ENCODE data around the gene DLGAP5.

DLGAP5 gene

GRCh38 chr14:55099756-55100155 lies 91.6 kb downstream of the DLGAP5 start:
- no peaks in the 10 kb centered on the region for H3K9me3 ChIP-seq
- H3K4me3 ChIP-seq (ENCODE audit: low read depth in 1 of 2, low read length in 1 of 2) = no peak overlapping the region
- no peak for TF ChIP-seq CTCF (IDR thresholded peaks at IDR 0.05)
- H3K4me1 ChIP-seq (ENCODE audit: control insufficient read depth in 1 of 2, insufficient read depth in 1 of 2, low read depth in 1 of 2, low read length in 1 of 2) = peaks cover 51 to 56% of the 10 kb centered on the region in 2 experiments
- H3K36me3 ChIP-seq = no peaks in the 10 kb centered on the region
- H3K27ac ChIP-seq = no peak overlapping the region
- no peaks in the 10 kb centered on the region for H3K27me3 ChIP-seq

DNA sequence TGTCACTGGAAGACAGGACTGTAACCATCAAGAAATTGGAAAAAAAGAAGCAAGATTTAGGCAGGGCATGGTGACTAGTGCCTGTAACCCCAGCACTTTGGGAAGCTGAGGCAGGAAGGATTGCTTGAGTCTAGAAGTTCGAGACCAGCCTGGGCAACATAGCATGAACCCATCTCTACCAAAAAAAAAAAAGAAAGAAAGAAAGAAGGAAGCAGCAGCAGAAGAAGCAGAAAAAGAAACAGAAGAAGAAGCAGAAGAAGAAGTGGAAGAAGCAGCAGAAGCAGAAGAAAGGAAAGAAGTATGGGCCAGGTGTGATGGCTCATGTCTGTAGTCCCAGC lies 92.9 kb downstream of the DLGAP5 start:
- Histone ChIP-seq H3K4me3 (ENCODE audit: low read depth in 1 of 2, low read length in 1 of 2) (no peak overlapping the region), H3K4me1 (ENCODE audit: control insufficient read depth in 1 of 2, insufficient read depth in 1 of 2, low read depth in 1 of 2, low read length in 1 of 2) (peaks cover 39 to 43% of the 10 kb centered on the region in 2 experiments), H3K9me3 (no peaks in the 10 kb centered on the region), H3K27ac (peak overlapping the region; percentile 67), H3K27me3 (no peaks in the 10 kb centered on the region), H3K36me3 (no peaks in the 10 kb centered on the region)
- TF ChIP-seq CTCF (IDR thresholded peaks at IDR 0.05) = no peak
